Neuronal stem cell (in vitro differentiated cells): Measurements from ENCODE around the gene KCNK3.

ENCODE experiments used
- DNase-seq: peaks from one replicate; pipeline ENCODE4 v3.0.0-alpha.2; 2013; ENCODE audit warnings: low spot score
- H2AFZ ChIP-seq: one replicate; pipeline ENCODE4 v1.6.1; 2013; ENCODE audit warnings: mild to moderate bottlenecking, low read length, inconsistent platforms
- H2AK5ac ChIP-seq: 2 replicates; pipeline ENCODE4 v1.6.1; 2013; ENCODE audit warnings: low read depth, mild to moderate bottlenecking, inconsistent platforms, low read length, moderate library complexity, mixed read lengths
- H2BK120ac ChIP-seq: 2 replicates; pipeline ENCODE4 v1.6.1; 2013; ENCODE audit warnings: low read depth, mild to moderate bottlenecking, inconsistent platforms, low read length, moderate library complexity, mixed read lengths
- H2BK12ac ChIP-seq: one replicate; pipeline ENCODE4 v1.6.1; 2013; ENCODE audit warnings: low read length, inconsistent platforms
- H2BK15ac ChIP-seq: 2 replicates; pipeline ENCODE4 v1.6.1; 2013; ENCODE audit warnings: mild to moderate bottlenecking, low read length, inconsistent platforms, mixed read lengths
- H2BK5ac ChIP-seq: one replicate; pipeline ENCODE4 v1.6.1; 2013; ENCODE audit warnings: inconsistent platforms, mild to moderate bottlenecking, low read length, moderate library complexity
- H3K14ac ChIP-seq: one replicate; pipeline ENCODE4 v1.6.1; 2013; ENCODE audit warnings: low read length, inconsistent platforms
- H3K18ac ChIP-seq: 2 replicates; pipeline ENCODE4 v1.6.1; 2013; ENCODE audit warnings: low read length, inconsistent platforms
- H3K23ac ChIP-seq: 2 replicates; pipeline ENCODE4 v1.6.1; 2013; ENCODE audit warnings: low read depth, mild to moderate bottlenecking, mixed read lengths, low read length, inconsistent platforms; ENCODE audit not compliant: poor library complexity
- H3K27ac ChIP-seq: replicated peaks from 3 replicates; pipeline ENCODE4 v1.5.1; 2013; ENCODE audit warnings: low read length, inconsistent platforms
- H3K27me3 ChIP-seq, 3 experiments: 2 replicates each; pipeline ENCODE4 v1.6.1; 2013; ENCODE audit warnings: low read length in 3 of 3, mild to moderate bottlenecking in 2 of 3, inconsistent platforms in 1 of 3, low read depth in 1 of 3, mixed read lengths in 1 of 3, moderate library complexity in 1 of 3; ENCODE audit not compliant: control insufficient read depth in 3 of 3, insufficient read depth in 3 of 3
- H3K36me3 ChIP-seq, 2 donors: replicated peaks in 1 of 2; 2 replicates each; pipeline ENCODE4 v1.6.1; 2013; ENCODE audit warnings: low read length in 2 of 2; ENCODE audit not compliant: control insufficient read depth in 2 of 2, insufficient read depth in 2 of 2
- H3K4ac ChIP-seq: 2 replicates; pipeline ENCODE4 v1.6.1; 2013; ENCODE audit warnings: inconsistent platforms, mild to moderate bottlenecking, low read length, moderate library complexity
- H3K4me1 ChIP-seq, 2 donors: 1 replicate in 1 of 2; 2 replicates in 1 of 2; pipeline ENCODE4 v1.6.1; 2013; ENCODE audit warnings: low read length in 2 of 2, low read depth in 1 of 2; ENCODE audit not compliant: control insufficient read depth in 2 of 2, insufficient read depth in 1 of 2
- H3K4me2 ChIP-seq: one replicate; pipeline ENCODE4 v1.6.1; 2013; ENCODE audit warnings: mild to moderate bottlenecking, low read length, inconsistent platforms; ENCODE audit not compliant: insufficient read depth, poor library complexity, severe bottlenecking
- H3K4me3 ChIP-seq, 2 donors: 2 replicates each; pipeline ENCODE4 v1.5.1; 2013; ENCODE audit warnings: low read length in 2 of 2, mild to moderate bottlenecking in 2 of 2, inconsistent platforms in 1 of 2, moderate library complexity in 1 of 2
- H3K79me1 ChIP-seq: one replicate; pipeline ENCODE4 v1.6.1; 2013; ENCODE audit warnings: low read depth, mild to moderate bottlenecking, inconsistent platforms, low read length, moderate library complexity
- H3K9ac ChIP-seq: one replicate; pipeline ENCODE4 v1.6.1; 2013; ENCODE audit warnings: mild to moderate bottlenecking, low read depth, low read length, inconsistent platforms; ENCODE audit not compliant: poor library complexity
- H3K9me3 ChIP-seq, 2 donors: replicated peaks in 1 of 2; 2 replicates each; pipeline versions ENCODE3 to v1.6.1; 2013; ENCODE audit warnings: low read length in 2 of 2, mild to moderate bottlenecking in 2 of 2, inconsistent platforms in 1 of 2, low read depth in 1 of 2, mixed read lengths in 1 of 2, moderate library complexity in 1 of 2; ENCODE audit not compliant: control insufficient read depth in 2 of 2, insufficient read depth in 1 of 2
- H4K8ac ChIP-seq: one replicate; pipeline ENCODE4 v1.6.1; 2013; ENCODE audit warnings: low read depth, mild to moderate bottlenecking, inconsistent platforms, low read length, moderate library complexity
- H4K91ac ChIP-seq: one replicate; pipeline ENCODE4 v1.6.1; 2013; ENCODE audit warnings: low read length, low read depth, mild to moderate bottlenecking, inconsistent platforms; ENCODE audit not compliant: poor library complexity
- WGBS, 2 donors: extraction: QIAGEN DNeasy Blood & Tissue Kit; methylation state at CpG; one replicate each; pipeline ENCODE4 v1.1.7; 2013; ENCODE audit warnings: missing lambda C conversion rate in 2 of 2, mixed read lengths in 1 of 2; ENCODE audit not compliant: insufficient read length in 2 of 2, insufficient replicate concordance in 1 of 2; ENCODE audit errors: extremely low coverage in 2 of 2; 5-methylcytosine and 5-hydroxymethylcytosine counted together

The KCNK3 gene

DNA sequence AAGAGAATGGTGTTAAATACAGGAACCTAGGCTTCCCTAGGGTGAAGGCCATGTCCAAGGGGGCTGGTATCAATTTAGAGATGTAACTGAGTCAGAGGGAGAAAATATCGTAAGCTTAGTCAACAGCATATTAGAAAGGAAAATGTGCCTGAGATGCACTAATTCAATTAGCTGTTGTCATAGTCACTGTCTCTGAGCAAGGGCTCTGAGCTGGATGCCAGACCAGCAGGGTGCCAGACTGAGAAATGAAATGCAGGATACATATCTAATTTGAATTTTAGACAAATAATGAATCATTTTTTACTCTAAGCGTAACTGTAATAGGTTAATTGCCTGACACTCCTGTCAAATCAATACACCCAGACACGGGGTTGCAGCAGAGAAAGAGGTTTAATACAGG, 60.1 kb downstream of the KCNK3 start:
- no CpG with 5 or more reads among the region's 3 CpGs for WGBS, 2 donors
- no peak overlapping the region for H2BK12ac ChIP-seq
- no peak overlapping the region for H3K18ac ChIP-seq
- H3K27ac ChIP-seq = no peak overlapping the region
- H4K91ac ChIP-seq = no peak overlapping the region
- no peak overlapping the region for H2AK5ac ChIP-seq
- no peak overlapping the region for H3K4ac ChIP-seq
- H3K14ac ChIP-seq = no peak overlapping the region
- no peak for DNase-seq
- no peak overlapping the region for H3K4me2 ChIP-seq
- H3K36me3 ChIP-seq = peaks cover 0 to 7% of the 10 kb centered on the region in 2 donors
- H3K4me1 ChIP-seq = peaks cover 12 to 44% of the 10 kb centered on the region in 2 donors
- H3K4me3 ChIP-seq = no peak overlapping the region
- H3K79me1 ChIP-seq = no peaks in the 10 kb centered on the region
- H3K23ac ChIP-seq = no peak overlapping the region
- no peak overlapping the region for H3K9ac ChIP-seq
- H2BK120ac ChIP-seq = no peak overlapping the region
- no peak overlapping the region for H2BK5ac ChIP-seq
- no peaks in the 10 kb centered on the region for H3K27me3 ChIP-seq
- H2BK15ac ChIP-seq = no peak overlapping the region
- H2AFZ ChIP-seq = no peak overlapping the region
- H3K9me3 ChIP-seq = peaks cover 4 to 9% of the 10 kb centered on the region in 2 donors
- no peak overlapping the region for H4K8ac ChIP-seq

DNA sequence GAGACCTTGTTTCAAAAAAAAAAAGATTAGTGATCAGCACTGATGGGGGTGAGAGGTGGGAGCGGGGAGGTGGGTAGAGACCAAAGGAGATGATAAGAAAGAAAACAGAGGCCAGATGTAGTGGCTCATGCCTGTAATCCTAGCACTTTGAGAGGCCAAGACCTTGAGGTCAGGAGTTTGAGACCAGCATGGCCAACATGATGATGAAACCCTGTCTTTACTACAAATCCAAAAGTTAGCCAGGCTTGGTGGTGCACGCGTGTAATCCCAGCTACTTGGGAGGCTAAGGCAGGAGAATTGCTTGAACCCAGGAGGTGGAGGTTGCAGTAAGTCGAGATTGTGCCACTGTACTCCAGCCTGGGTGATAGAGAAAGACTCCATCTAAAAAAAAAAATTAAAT, 62.0 kb downstream of the KCNK3 start:
- Histone ChIP-seq H3K27ac (no peak overlapping the region), H2BK12ac (no peak overlapping the region), H4K8ac (no peak overlapping the region), H3K36me3 (peaks cover 0 to 7% of the 10 kb centered on the region in 2 donors), H3K79me1 (no peaks in the 10 kb centered on the region), H4K91ac (no peak overlapping the region), H2AFZ (no peak overlapping the region), H3K4me2 (no peak overlapping the region), H3K9ac (no peak overlapping the region), H2AK5ac (no peak overlapping the region), H3K9me3 (peaks cover 4 to 9% of the 10 kb centered on the region in 2 donors), H2BK5ac (no peak overlapping the region), H3K18ac (no peak overlapping the region), H3K27me3 (no peaks in the 10 kb centered on the region), H2BK15ac (no peak overlapping the region), H3K4me1 (peaks cover 21 to 57% of the 10 kb centered on the region in 2 donors), H3K14ac (no peak overlapping the region), H3K23ac (no peak overlapping the region), H3K4me3 (no peak overlapping the region), H3K4ac (no peak overlapping the region), H2BK120ac (no peak overlapping the region)
- no CpG with 5 or more reads among the region's 4 CpGs for WGBS, 2 donors
- DNase-seq = no peak

DNA sequence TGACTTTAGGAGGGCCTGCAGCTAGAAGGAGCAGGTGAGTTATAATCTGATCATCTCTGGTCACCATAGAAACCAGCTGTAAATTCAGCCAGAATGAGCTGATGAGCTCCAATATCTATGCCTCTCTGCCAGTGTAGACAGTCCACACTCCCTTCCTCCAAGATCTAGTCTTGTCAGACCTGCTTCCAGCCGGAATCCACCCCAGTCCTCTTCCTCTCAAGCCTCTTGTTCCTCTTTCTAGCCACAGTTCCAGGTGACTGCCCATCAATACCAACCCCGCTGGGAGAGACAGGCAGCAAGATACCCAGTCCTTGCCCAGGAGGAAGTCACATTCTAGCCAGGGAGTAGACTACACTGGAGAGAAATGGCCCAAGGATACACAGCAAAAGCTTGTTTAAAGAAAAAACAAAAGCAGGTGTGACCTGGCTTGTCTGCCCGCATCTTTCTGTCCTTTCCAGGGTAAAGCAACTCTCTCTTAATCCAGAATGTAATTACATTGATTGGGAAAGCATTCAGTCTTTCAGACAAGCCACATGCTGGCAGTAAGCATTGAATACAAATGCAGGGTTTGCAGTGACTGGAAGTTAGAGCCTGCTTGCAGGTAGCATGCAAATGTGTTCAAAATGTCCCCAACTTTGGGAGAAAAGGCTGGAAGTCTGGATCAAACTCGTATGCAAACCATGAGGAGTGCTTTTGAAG, 62.6 kb downstream of the KCNK3 start:
- H3K4me2 ChIP-seq = no peak overlapping the region
- no peak overlapping the region for H3K18ac ChIP-seq
- no peak overlapping the region for H2AFZ ChIP-seq
- no peak overlapping the region for H2BK120ac ChIP-seq
- H3K36me3 ChIP-seq = peaks cover 0 to 7% of the 10 kb centered on the region in 2 donors
- no peak for DNase-seq
- no peak overlapping the region for H4K91ac ChIP-seq
- no peak overlapping the region for H3K27ac ChIP-seq
- H2BK15ac ChIP-seq = no peak overlapping the region
- H3K4ac ChIP-seq = no peak overlapping the region
- no peak overlapping the region for H3K4me3 ChIP-seq
- no peak overlapping the region for H2BK12ac ChIP-seq
- H3K4me1 ChIP-seq = peaks cover 21 to 57% of the 10 kb centered on the region in 2 donors
- WGBS, 2 donors = no CpG with 5 or more reads among the region's 4 CpGs
- peak overlapping the region; percentile 13 for H2AK5ac ChIP-seq
- H3K27me3 ChIP-seq = no peaks in the 10 kb centered on the region
- no peak overlapping the region for H3K14ac ChIP-seq
- H4K8ac ChIP-seq = no peak overlapping the region
- H3K9ac ChIP-seq = no peak overlapping the region
- H3K23ac ChIP-seq = no peak overlapping the region
- H3K79me1 ChIP-seq = no peaks in the 10 kb centered on the region
- H3K9me3 ChIP-seq = peaks cover 4 to 9% of the 10 kb centered on the region in 2 donors
- H2BK5ac ChIP-seq = no peak overlapping the region

GRCh38 chr2:26756337-26756736, 63.8 kb downstream of the KCNK3 start:
- Histone ChIP-seq H3K27me3 (no peaks in the 10 kb centered on the region), H3K27ac (no peak overlapping the region), H4K91ac (no peak overlapping the region), H3K4me1 (peaks cover 21 to 50% of the 10 kb centered on the region in 2 donors), H3K18ac (no peak overlapping the region), H2BK12ac (no peak overlapping the region), H2BK15ac (no peak overlapping the region), H3K9ac (no peak overlapping the region), H3K79me1 (no peaks in the 10 kb centered on the region), H2AK5ac (no peak overlapping the region), H3K9me3 (peaks cover 2 to 4% of the 10 kb centered on the region in 2 donors), H3K36me3 (peaks cover 0 to 3% of the 10 kb centered on the region in 2 donors), H3K14ac (no peak overlapping the region), H3K4ac (no peak overlapping the region), H2BK5ac (no peak overlapping the region), H3K4me3 (no peak overlapping the region), H3K23ac (no peak overlapping the region), H3K4me2 (no peak overlapping the region), H2AFZ (no peak overlapping the region), H4K8ac (no peak overlapping the region), H2BK120ac (no peak overlapping the region)
- DNase-seq = no peak
- no CpG with 5 or more reads among the region's 5 CpGs for WGBS, 2 donors
